ENCODE data around the gene SLC25A3. TPM values are rescaled to one million over a fixed set of nuclear protein-coding genes. Genes with fewer than 3 reads are reported as not detected.
"Not testable (repeated sequence)": the region's sequence is repeated elsewhere in the genome, so short reads cannot be mapped to it uniquely, and the experiment has no call there.

The SLC25A3 gene
- total RNA-seq, 1 donor from 2014 or later = 671 TPM

DNA sequence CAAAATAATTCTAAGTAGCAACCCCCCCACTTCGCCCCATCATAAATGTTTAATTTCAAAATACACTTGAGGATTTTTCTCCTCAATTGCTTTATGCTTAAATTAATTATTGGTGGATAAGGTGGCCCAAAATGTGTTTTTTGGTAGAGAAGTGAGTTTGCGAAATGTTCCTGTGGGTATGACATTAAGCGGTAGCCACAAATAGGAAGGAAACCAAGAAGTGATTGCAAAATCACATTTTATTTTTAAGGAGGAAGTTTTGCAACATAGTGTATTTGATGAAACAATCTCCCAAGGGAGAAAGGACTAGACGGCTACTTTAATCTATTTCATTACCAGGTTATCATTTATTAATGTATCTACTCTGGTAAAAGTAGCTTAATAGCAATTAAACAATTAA lies 25.5 kb downstream of the SLC25A3 start:
- no peak overlapping the region for H3K4me3 ChIP-seq (ENCODE audit: low read depth, low read length)
- DNase-seq (ENCODE audit: low read depth) = no peak
- TF ChIP-seq, protein P1, sequence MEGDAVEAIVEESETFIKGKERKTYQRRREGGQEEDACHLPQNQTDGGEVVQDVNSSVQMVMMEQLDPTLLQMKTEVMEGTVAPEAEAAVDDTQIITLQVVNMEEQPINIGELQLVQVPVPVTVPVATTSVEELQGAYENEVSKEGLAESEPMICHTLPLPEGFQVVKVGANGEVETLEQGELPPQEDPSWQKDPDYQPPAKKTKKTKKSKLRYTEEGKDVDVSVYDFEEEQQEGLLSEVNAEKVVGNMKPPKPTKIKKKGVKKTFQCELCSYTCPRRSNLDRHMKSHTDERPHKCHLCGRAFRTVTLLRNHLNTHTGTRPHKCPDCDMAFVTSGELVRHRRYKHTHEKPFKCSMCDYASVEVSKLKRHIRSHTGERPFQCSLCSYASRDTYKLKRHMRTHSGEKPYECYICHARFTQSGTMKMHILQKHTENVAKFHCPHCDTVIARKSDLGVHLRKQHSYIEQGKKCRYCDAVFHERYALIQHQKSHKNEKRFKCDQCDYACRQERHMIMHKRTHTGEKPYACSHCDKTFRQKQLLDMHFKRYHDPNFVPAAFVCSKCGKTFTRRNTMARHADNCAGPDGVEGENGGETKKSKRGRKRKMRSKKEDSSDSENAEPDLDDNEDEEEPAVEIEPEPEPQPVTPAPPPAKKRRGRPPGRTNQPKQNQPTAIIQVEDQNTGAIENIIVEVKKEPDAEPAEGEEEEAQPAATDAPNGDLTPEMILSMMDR (conservative IDR thresholded peaks at IDR 0.05; ENCODE audit: low read depth, low read length) = no peak

DNA sequence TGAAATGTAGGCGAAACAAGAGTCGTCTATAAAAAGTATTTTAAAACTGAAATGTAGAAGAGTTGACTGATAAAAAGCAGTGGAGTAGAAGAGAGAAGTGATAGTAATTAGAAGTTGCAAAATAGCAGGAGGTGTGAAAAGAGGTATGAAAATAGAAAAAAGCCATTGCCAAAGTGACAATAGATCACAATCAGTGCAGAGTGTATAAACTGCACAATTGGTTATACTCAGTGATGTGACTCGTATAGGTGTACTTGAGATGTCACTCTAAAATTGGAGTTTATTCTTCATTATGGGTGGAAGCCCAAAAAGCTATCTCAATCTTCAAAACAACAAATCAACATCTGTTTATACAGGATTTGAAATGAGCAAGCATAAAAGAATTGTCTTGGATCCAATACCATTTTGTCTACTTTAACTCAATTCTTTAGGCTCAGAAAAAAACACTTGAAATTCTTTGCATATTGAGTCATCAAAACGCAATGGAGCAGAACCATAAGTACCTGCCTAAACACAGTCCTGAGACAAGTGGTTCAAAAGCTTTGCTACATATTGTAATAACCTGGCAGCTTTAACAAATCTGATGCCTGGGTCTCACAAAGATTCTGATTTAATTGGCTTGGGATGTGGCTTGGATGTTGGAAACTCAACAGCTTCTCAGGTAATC lies 42.3 kb downstream of the SLC25A3 start:
- DNase-seq (ENCODE audit: low read depth) = peak; percentile 79
- TF ChIP-seq, protein P1 (conservative IDR thresholded peaks at IDR 0.05; ENCODE audit: low read depth, low read length) = no peak
- H3K4me3 ChIP-seq (ENCODE audit: low read depth, low read length) = no peak overlapping the region

DNA sequence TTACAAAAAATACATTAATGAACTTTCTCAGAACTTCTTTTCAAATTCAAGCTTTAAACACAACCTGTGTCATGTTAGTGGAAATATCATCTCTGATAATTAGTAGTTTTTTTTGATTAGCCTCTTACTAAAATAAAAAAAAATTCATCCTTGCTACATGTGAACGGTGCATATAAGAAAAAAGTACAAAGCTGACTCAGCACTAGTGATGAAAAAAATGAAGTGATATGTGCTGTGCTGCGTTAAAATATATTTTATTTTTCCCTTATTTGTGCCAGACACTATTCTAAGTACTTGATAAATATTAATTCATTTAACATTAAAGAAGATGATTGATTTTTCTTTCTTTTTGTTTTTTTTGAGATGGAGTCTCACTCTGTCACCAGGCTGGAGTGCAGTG lies 43.6 kb downstream of the SLC25A3 start:
- DNase-seq (ENCODE audit: low read depth) = no peak
- H3K4me3 ChIP-seq (ENCODE audit: low read depth, low read length) = no peak overlapping the region
- TF ChIP-seq, protein P1 (conservative IDR thresholded peaks at IDR 0.05; ENCODE audit: low read depth, low read length) = no peak

DNA sequence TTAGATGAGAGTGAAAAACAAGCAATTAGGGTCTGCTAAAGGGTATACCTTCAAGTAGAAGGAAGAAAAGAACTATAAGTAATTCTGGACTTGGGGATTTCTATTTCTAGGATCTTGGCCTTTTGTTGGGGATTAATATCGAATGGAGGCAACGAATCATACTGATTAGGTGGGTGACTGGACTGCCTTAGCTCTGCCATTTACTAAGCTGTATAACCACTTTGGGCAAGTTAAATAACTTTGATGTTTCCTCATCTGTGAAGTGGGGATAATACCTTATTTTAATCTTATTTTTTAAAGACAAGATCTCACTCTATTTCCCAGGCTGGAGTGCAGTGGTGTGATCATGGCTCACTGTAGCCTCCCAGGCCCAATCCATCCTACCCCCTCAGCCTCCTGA lies 44.5 kb downstream of the SLC25A3 start:
- no peak for DNase-seq (ENCODE audit: low read depth)
- H3K4me3 ChIP-seq (ENCODE audit: low read depth, low read length) = no peak overlapping the region
- TF ChIP-seq, protein P1 (conservative IDR thresholded peaks at IDR 0.05; ENCODE audit: low read depth, low read length) = no peak

DNA sequence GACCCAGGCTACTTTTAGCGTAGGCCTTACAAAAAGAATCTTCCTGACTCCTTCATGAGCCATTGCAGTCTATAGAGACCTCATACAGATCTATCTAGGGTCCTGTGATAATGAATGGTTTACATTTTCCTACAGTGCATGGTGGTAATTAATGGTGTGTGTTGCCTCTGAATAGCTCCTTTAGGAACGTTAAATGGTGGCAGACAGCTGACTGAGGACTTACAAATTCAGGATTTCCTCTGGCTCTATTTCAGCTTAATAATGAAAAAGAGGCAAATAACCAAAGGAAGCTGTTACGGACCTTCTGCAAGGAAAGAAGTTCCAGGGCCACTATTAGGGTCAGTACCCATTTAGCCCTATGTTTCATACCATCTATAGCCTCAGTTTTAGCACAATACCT lies 46.0 kb downstream of the SLC25A3 start:
- TF ChIP-seq, protein P1 (conservative IDR thresholded peaks at IDR 0.05; ENCODE audit: low read depth, low read length) = no peak
- no peak overlapping the region for H3K4me3 ChIP-seq (ENCODE audit: low read depth, low read length)
- no peak for DNase-seq (ENCODE audit: low read depth)

DNA sequence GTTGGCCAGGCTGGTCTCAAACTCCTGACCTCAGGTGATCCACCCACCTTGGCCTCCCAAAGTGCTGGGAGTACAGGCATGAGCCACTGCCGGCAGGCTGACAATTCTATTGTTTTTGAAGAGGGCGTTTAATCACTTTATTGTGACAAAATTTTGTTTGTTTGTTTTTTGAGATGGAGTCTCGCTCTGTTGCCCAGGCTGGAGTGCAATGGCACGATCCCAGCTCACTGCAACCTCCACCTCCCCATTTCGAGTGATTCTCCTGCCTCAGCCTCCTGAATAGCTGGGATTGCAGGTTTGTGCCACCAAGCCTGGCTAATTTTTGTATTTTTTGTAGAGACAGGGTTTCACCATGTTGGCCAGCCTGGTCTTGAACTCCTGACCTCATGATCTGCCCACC lies 49.3 kb downstream of the SLC25A3 start:
- H3K4me3 ChIP-seq (ENCODE audit: low read depth, low read length); DNase-seq (ENCODE audit: low read depth): not testable (repeated sequence)

DNA sequence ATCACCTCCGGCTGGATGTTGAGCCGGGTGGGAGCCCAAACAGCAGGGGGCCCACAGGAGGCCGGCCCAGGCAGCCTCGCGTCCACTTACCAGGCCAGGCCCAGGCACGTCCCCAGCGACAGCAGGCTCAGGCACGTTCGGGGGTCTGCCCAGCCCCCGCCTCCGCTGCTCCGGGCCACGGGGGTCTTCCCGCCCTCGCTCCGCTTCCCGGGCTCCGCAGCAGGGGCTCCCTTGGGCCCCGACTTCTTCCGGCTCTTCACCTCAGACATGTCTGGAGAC lies 50.9 kb downstream of the SLC25A3 start:
- no peak for DNase-seq (ENCODE audit: low read depth)
- H3K4me3 ChIP-seq (ENCODE audit: low read depth, low read length) = peak overlapping the region; percentile 89
- TF ChIP-seq, protein P1 (conservative IDR thresholded peaks at IDR 0.05; ENCODE audit: low read depth, low read length) = no peak
